ENCODE results near the gene MYRIP.

MYRIP gene

DNA sequence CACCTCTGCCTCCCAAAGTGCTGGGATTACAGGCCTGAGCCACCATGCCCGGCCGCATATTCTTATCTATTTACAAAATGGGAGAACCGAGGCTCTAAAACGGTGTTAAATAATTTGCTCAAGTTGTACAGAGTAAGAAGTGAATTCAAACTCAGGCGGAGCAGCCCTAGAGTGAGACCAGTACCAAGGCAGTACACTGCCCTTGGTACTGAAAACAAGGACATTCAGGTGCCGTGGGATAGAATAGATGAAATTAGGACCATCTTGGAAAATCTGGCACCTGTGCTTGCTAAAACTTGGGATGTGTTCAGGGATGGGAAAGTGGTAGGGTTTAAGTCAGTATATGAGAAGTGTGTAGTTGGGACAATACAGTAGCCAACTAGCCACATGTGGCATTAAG, 100.7 kb downstream of the MYRIP start:
- DNase-seq = no peak

DNA sequence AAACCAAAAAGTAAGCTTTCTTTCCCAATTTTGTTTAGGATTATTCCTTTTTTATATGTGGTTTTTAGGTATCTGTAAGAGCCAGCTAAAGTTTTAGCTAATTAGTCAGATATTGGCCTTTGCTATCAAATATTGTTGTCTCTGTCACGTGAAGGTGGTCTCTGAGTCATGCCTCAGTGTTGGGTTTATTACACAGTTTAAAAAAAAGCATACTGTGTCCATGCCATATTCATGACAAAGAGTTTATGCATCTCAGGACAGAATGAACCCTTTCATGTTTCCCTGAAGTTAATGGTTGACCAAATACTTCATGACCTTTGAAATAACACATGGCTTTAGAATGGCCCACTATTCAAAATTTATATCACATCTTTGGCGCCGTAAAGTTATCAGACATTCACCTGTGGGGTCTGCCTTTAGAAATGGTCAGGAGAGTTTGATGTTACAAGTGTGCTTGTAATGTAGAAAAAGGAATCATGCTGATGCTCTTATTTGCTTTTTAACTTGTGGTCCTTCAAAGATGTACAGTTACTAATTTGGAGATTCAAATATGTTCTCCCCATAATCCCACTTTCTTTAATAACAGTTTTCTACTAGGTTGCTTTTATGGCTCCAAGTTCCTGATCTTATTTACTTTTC, 101.5 kb downstream of the MYRIP start:
- no peak for DNase-seq

DNA sequence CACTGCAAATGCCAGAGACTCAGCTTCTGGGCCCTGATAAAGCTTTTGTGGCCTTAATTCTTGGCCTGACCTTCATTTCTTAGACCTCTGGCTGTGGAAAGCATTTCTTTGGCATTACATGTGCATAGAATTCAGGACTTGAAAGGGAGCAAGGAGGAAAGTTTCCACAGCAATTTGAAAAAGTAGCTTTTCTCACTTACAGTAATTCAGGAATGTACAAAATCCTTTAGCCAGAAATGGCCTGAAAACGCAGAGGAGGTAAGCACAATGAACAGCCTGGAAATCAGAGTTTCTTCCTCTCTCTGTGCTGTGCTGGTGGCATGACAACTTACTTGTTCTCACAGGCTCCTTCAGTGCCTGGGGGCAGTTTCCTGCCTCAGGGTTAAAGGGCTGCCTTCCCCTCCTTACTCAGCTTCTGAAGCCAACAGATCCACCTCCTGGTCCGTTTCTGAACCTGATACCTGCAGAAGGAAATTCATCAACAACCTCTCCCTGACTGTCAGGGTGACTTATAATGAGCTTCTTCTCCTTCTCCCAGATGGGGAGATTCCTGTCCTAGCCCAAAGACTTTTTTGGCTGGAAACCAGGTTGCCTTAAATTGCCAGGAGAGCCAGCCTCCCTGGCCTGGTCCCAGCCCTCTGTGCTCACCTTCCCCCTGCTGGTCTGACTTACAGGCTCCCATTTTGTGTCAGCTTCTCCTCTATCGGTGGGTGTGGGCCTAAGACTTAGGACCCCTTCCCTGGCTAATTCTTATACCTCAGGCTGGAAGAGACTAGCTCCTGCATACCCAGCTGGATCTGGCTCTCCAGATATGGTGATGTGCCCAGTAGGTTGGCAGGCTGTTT, 102.3 kb downstream of the MYRIP start:
- no peak for DNase-seq

DNA sequence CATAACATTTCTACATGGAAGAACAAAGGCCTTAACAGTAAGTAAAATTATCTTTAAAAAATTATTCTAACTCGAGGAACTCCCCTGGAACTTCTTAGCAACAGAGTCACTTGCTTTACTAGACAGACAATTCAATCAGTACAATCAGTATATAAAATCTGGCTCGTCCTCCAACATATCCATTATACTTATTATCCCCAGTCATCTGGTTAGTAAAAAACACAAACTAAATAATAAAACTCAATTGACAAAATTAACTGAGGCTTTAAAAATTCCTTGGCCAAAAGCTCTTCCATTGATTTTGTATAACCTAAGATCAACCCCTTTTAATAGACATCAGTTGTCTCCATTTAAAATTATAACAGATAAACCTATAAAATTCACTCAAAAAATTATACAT, 105.6 kb downstream of the MYRIP start:
- no peak for DNase-seq

DNA sequence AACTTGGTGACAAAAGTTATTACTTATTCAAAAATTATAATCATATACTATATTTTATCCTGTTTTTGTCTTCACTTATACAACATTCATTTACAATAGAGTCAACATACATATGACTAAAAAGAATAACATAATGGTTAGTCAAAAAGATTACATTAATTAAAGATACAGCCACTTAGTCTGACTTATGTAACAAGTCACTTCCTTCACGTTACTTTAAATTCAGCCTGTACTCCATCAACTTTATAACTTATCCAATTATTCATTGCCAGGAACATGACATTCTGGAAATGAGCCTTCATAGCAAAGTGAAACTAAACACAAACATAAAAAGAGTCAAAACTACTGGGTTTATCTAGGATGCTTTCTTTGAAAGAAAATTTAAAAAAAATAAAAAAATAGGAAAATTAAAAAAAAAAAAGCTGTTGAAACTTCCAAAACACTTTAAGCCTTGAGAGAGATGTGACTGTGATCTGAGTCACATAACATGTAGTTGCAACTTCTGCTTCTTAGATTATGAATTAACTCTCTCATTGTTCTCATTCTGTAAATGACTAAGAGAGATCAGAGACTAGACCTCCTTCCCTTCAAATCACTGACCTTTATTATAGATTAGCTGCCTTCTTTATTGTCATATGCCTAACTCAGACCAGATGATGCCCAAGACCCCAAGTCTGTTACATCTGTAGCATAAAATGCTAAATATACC, 107.8 kb downstream of the MYRIP start:
- no peak for DNase-seq

DNA sequence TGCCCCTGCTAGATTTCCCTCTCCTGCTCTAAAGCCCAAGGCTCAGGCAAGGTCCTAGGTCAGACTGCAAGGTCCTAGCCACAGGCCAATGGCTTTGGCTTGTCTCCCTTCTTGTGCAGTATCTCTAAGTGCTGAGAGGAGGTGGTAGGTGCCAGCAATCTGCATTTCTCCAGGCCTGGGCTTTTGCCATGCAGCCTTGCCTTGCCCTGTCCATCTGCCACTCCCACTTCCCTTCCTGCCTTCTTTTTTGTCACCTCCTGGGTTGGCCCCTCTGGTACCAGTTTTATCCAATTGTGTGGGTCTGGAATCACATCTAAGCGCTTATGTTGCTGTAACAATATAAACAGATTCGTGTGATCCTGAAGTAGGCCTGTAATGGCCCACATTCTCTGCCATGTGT, 109.9 kb downstream of the MYRIP start:
- no peak for DNase-seq

DNA sequence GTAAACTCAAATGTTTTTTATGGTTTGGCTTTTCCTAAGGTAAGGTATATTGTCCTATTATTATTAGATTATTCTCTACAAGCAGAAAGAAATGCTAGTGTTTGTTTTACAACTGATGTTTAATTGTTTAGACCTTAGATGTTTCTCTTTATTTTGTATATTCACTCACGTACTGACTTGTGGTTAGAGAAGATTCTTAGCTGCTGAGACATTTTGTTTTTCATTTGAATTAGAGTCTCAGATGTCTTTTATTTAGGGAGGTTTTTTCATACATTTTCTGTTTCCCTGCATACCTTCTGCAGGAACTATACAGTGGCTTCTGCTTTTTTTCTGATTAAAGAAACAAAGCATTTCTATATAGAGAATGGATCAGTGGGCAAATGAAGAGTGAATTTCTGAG, 110.9 kb downstream of the MYRIP start:
- no peak for DNase-seq

DNA sequence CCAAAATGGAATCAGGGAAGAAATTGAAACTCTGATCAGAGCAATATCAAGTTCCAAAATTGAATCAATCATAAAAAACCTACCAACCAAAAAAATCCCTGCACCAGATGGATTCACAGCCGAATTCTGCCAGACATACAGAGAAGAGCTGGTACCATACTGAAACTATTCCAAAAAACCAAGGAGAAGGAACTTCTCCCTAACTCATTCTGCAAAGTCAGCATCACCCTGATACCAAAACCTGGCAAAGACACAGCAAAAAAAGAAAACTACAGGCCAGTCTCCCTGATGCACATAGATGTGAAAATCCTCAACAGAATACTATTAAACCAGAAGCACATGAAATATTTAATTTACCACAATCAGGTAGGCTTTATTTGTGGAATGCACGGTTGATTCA, 118.1 kb downstream of the MYRIP start:
- no peak for DNase-seq

DNA sequence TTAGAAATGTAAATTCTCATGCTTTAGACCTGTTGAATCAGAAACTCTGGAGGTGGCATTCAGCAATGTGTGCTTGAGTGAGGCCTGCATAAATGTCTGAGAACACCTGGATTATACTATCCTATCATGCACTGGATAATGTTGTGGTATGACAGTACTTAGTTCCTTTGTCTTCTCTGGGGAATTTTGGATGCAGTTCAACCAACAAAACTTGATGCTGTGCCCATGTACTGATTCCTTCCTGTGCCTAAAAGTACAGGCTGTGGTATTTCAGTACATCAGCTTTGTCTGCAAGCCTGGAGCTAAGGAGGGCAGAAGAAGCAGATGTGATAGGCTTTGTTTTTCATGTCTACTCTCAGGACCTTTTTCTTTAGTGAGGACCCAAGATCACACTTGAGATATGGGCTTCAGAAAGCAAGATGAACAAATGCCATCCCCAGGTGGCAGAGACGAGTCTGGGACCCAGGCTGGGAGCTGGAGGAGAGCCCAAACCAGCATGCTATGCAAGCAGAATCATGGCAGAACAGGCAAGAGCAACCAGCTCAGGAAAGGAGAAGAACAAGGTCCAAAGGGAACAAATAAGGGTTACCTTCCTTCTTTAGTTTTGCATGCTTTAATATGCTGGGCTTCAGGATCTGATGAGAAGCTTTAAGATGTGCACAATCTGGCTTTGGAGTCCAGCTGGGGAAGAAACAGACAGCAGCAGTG, 124.7 kb downstream of the MYRIP start:
- DNase-seq = no peak

DNA sequence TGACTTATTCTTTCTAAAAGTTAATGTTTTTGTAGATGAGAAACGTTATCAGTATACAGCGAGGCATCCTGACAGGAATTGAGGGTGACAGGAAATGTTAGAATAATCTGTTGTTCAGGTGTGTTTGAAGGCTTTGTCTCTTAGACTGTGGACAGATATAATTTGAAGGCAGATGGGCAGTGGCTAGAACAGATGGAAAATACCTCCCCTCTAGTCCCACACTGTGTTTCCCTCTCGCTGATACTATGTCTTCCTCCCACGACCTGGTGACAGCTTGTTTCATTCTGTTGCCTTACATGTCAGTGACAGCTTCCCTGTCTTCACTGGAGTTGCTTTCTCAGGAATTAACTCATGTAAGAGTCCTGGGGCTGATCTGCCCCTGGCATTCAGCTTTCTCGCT, 125.3 kb downstream of the MYRIP start:
- DNase-seq = no peak

DNA sequence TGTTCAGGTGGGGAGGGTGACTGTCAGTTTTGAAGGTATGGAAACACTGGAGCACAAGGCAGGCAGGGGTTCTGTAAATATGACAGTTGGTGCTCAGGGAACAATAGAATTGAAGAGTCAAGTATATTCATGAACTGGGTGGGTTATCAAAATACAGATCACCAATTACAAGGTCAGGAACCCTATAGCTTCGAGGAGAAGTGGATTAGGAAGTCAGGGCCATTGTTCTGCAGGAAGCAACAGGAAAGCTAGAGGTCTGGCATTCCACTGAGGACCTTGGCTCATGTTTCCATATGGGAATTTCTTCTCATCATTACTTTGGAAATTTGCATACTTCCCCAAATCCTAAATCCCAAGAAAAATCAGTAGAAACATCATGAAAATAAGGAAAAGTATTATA, 125.9 kb downstream of the MYRIP start:
- DNase-seq = no peak

DNA sequence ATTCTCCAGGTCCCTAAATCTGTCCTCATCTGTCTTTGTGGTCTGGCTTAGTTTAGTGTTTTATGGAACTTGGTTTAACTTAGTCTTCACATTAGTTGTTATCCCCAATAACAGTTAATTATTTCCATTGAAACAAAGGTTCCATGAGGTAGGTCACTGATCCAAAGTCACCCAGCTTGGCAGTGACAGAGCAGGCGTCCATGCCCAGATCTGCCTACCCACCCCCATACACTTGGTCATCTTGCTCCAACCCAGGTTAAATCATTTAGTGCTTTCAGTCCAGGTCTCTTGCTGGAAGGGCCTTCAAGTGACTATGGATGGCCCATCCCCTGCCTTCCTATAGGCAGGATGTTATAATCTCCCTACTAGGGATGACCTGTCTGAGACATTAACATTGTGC, 127.4 kb downstream of the MYRIP start:
- no peak for DNase-seq

DNA sequence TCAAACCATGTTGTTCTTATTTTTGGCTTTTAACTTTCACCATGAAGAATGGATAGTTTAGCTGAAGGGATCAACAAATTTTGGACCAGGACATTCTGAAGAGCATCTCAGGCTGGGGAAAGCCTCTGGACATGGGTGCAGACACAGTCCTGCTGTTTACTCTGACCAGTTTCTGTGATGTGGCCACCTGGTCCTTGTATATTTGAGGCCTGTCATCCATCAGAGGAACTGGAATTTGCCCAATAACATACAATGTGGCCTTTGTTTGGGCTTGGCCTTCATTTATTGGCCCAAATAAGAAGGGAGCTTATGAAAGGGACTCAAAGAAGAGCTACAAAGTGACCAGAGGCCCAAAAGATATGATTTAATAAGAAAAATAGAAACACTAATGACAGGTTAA, 127.9 kb downstream of the MYRIP start:
- no peak for DNase-seq

DNA sequence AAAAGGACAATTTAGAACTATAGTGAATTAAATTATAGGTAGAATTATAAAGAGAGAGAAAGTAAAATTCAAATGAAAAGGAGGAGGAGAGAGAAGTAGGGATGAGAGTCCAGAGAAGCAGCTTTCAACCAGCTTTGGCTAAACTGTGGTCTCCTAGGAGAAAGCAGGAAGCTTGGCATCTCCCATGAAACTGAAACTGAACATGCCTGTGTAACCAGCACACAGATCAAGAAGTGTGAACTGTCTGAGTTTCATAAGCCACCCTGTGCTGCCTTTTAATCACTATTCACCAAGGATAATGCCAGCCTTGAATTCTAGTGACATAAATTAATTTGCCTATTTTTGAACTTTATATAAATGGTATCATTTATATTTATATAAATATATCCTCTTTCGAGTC, 128.5 kb downstream of the MYRIP start:
- DNase-seq = no peak

DNA sequence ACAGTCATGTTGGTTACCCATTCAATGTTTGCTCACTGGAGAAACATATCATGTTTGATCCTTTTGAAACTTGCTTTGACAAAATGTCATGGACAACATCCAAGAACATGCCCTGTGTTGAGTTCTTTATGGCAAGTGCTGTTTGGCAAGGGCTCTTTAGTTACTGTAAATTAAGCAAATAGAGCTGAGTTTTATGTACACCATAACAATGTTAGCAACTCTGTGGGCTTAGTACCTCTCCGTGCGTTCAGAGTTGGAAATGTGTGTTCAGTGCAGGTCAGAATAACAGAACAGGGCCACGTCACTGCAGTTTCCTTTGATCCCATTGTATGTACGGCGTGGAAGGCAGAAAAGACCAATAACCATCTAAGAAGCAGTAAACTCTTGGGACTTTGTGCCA, 132.5 kb downstream of the MYRIP start:
- no peak for DNase-seq

DNA sequence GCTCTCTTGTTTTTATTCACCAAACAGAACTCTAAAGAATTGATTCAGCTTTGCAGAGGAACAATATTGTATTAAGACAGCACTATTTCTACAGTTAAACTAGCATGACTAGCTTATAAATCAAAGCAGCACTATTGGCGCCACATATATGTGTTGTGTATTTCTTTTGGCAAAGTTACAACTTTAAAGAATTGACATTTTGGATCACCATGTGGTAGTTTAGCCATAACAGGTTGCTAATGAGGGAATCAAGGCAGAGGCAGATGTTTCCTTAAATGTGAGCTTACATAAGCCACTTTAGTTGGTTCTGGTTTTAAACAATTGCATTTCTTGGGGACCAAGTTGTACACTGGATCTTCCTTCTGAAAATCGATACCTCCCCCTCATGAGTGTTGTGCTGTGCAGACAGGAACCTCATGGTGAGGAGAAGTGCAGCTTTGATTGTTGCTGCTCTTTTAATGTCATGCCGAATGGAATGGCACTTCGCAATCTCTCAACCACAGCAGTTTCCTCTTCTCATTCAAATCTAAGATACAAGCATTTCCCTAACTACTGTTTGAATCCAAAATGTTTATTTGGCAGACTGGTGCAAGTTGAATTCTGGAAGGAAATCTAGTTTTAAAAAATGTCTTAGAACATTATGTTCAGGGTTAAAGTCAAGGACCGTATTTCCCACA, 151.2 kb downstream of the MYRIP start:
- DNase-seq = peak; percentile 43

DNA sequence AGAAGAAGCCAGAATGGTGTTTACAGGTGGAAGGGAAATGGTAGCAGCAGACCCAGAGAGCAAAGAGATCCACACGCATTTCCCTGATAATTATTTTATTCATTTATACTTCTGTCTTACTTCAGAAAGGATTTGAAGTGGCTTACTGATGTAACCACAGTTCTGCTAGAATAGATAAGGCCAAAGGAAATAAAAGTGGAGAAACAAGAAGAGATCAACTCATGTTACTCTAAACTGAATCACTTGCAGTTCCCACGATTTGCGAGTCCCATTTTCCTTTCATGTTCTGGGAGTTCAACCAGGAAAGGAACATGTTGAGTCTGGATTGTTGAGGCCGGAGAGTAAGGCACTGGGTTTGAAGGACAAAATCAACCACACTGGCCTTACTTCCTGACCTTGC, 151.8 kb downstream of the MYRIP start:
- no peak for DNase-seq

DNA sequence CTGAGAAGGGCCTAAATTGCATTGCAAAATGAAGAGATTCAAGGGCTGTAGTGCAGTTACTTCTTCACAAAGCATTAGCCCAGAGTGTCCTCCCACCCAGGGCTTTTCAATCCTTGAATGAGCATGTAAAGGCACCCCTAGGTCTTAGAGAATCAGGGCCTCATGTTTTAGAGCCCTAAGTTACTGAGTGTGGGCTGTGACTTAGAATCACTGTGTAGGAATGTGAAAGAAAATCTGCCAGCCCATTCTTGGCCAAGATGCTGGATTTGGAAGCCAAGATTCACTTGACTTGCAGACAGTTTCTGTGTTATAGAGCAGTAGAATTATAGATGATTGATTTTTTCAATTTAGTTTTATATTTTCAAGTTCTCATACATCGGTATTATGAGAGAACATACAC, 153.2 kb downstream of the MYRIP start:
- DNase-seq = no peak

DNA sequence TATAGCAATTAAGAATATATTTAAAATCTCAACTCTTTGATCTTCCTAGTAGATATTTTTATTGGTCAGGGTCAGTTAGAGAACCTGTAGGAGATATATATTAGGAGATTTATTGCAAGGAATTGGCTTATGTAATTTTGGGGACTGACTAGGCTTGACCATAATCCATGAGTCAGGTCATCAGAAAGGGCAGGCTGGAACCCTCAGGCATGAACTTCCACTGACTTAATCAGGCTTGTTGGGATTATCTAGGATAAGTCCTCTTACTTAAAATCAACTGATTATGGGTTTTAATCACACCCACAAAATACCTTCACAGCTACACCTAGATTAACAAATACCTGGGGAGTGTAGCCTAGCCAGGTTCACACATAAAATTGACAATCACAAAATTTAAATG, 156.1 kb downstream of the MYRIP start:
- DNase-seq = no peak

DNA sequence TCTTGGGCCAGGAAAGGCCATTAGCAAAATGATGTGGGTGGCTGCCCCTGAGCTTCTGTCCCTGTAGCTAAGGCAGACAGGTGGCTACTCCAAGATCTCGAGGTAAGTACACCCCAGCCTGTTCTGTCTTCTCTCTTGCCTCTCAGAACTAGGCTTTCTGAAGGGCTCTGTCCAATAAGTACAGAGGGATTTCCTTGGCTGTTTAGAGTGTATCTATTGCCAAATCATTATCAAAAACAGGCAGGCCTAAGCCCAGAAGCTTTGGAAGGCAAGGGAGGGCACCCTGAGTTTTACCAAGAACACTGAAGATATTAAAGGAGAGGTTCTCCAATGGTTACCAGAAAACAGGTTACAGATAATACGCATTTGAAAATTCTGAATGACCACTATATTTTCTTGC, 156.6 kb downstream of the MYRIP start:
- DNase-seq = no peak

DNA sequence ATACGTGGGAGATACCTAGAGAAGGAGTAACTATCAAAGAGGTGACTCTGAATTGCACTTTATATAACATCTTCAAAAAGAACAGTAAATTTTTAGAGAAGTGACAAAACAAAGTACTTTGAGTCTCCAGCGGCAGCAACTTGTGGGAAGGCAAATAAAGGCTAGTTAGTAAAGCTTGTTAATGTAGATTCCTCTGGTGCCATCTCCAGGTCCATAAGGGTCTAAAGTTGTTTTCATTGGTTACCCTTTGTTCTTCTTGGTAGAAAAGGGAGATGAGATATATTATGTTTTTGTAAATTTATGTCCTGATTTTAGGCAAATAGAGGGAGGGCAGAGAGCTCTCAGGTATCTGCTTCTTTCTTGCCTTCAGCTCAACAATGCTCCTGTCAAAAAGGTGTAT, 161.6 kb downstream of the MYRIP start:
- no peak for DNase-seq

DNA sequence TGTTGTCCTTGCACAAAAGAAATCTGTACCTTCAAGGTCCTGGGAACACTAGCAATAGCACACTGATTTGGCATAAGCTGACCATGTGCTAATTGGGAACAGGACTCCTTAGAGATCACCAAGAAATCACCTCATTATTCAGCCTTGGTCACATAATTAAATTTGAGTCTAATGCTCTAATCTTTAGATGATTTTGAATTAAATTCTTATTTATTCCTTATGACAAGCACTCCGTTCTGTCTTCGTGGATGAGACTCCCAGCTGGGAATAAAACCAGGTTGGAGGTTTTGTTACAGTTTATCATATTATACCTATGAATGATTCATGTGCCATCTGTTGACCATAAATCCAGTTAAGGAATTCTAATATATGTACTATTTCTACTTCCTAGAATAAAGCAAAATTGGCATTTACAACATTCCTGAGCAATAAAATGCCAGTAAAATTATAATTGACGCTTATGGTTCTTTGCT, 162.2 kb downstream of the MYRIP start:
- no peak for DNase-seq

DNA sequence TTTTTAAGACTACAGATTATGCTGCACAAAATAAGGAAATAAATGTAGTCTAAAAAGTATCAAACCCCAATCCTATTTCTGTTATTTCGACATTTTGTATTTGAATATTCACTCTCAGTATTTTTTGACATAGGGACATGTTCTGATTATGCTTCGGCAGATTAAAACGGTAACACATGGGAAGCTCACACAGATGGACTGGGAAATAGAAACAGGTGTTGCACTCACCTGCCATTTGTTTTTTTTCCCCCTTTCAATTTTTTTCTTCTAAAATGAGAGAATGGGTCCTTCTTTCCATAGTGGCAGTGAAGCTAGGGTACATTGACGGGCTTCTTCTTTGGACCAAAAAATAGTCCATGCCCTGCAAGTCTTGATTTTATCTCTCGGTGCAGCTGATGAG, 163.1 kb downstream of the MYRIP start:
- DNase-seq = no peak
